GM20000 (cell line): ENCODE data around the gene ADGRB3.

Experiments
- DNase-seq: peaks from one replicate; pipeline ENCODE4 v3.0.0; 2012; ENCODE audit warnings: low spot score
- CTCF ChIP-seq: IDR thresholded peaks from 2 replicates; pipeline ENCODE4 v1.5.1; 2012; ENCODE audit warnings: mild to moderate bottlenecking, control low read depth; ENCODE audit errors: extremely low read depth, missing control alignments

Gene ADGRB3

GRCh38 chr6:68947721-68948120, 312.6 kb downstream of the ADGRB3 start:
- no peak for TF ChIP-seq CTCF
- DNase-seq: no peak

GRCh38 chr6:68951270-68951669, 316.2 kb downstream of the ADGRB3 start:
- no peak for TF ChIP-seq CTCF
- DNase-seq: no peak

- DNase-seq: peak; percentile 3
These were observed 323.2 kb downstream of the ADGRB3 start for GRCh38 chr6:68958327-68958726.

GRCh38 chr6:68967549-68968300, 332.6 kb downstream of the ADGRB3 start:
- TF ChIP-seq CTCF: peak; percentile 48
- peak; percentile 58 for DNase-seq

More at GRCh38 chr6:68958327-68958726, 323.2 kb downstream of the ADGRB3 start:
- no peak for TF ChIP-seq CTCF

- no peak for TF ChIP-seq CTCF
- DNase-seq: no peak
These were observed 333.2 kb downstream of the ADGRB3 start for GRCh38 chr6:68968301-68968649.

GRCh38 chr6:68973066-68973465, 338.0 kb downstream of the ADGRB3 start:
- TF ChIP-seq CTCF: no peak
- DNase-seq: no peak

- no peak for DNase-seq
- no peak for TF ChIP-seq CTCF
These were observed 340.0 kb downstream of the ADGRB3 start for GRCh38 chr6:68975064-68975463.
